Astrocyte of the hippocampus (primary cell): ENCODE results near the gene HIKESHI.
A peak's percentile ranks its signal among the peaks of the same experiment; 100 is the strongest.
"Not testable (repeated sequence)": the region's sequence is repeated elsewhere in the genome, so short reads cannot be mapped to it uniquely, and the experiment has no call there.

Source experiments
- DNase-seq: peaks from one replicate; pipeline ENCODE4 v3.0.0; 2011; ENCODE audit warnings: low read depth, low spot score

The HIKESHI gene

DNA sequence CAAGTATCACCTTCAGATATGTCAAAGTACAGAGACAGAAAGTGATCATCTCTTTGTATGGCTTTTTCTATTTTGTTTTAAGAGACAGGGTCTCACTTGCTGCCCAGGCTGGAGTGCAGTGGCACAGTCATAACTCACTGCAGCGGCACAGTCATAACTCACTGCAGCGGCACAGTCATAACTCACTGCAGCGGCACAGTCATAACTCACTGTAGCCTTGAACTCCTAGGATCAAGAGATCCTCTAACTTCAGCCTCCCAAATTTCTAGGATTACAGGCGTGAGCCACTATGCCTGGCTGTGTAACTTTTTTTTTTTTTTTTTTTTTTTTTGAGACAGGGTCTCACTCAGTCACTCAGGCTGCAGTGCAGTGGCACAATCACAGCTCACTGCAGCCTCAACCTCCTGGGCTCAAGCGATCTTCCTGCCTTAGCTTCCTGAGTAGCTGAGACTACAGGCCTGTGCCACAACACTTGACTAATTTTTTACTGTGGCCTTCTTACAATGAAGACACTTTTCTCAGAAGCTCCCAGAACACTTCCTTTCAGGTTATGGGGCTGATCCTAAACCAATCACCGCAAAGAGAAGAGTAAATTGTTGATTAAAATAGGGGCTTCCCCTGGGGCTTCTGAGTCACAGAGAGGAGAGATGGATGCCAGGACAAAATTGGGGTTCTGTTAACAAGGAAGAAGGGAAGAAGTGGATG lies 9.0 kb upstream of the HIKESHI start:
- DNase-seq: no peak

DNA sequence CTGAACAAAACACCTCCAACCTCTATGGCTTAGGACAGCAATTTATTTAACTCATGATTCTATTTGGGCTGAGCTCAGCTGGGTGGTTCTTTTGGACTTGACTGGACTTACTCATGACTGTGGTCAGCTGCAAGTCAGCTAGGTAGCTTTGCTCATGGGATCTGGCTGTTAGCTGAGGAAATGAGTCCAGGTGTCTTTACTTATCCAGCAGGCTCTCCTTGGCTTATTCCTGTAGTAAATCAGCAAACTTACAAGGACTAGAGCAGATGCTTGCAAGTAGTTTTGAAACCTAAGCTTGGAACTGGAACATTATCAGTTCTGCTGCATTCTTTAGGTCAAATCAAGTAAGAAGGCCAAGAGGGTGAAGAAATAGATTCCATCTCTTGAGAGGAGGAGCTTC lies 8.0 kb upstream of the HIKESHI start:
- DNase-seq: no peak

DNA sequence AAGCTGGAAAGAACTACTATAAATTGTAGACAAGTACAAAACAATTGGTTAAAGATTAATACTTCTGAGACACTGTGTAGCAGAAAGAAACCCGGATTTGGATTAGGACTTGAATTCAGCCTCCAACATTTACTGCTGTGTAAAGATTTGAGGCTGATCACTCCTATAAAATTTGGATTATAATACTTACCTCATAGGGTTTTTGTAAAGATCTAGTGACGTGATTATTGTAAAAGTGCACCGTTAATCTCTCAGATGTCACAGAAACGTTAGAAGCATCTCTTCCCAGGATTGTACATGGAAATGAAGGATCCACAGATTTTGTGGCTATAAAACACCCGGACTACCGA lies 323 bp upstream of the HIKESHI start:
- DNase-seq: no peak

DNA sequence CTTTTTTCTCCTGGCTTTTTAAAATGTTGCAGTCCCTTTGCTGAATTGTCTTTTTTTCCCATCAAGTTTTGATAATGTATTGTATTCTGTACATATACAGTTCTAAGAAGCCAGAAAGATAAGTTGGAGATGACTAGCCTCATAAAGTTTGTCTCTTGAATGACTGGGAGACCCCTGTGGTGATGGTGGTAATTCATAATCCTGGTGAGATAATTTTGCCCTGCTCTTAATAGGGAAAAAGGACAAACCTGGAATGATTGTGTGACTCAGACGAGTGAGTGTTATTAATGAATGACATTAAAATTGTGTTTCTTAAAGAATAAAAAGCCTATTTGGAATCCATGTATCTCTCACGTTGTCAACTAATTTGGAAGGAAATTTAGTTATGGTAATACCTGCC lies 1.2 kb downstream of the HIKESHI start:
- DNase-seq: no peak

DNA sequence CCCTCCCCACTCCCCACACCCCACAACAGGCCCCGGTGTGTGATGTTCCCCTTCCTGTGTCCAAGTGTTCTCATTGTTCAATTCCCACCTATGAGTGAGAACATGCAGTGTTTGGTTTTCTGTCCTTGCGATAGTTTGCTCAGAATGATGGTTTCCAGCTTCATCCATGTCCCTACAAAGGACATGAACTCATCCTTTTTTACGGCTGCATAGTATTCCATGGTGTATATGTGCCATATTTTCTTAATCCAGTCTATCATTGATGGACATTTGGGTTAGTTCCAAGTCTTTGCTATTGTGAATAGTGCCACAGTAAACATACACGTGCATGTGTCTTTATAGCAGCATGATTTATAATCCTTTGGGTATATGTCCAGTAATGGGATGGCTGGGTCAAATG lies 6.7 kb downstream of the HIKESHI start:
- DNase-seq: not testable (repeated sequence)

DNA sequence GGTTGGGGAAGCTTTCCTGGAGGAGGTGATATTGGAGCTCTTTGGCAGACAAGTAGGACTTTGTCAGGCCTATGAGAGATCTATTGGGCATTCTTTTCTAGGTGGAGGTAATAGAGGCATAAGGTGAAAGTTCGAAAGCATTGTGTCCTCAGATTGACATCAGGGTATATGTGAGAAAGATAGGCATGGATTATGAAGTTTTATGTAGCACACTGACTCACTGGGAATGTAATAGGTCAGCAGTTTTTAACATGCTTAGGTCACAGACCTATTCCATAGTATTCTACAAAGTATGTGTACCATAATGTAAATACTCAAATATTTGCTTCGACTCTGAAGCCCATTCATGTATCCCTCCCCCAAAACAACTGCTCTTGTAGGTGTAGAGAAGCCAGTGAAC lies 11.8 kb downstream of the HIKESHI start:
- no peak for DNase-seq

DNA sequence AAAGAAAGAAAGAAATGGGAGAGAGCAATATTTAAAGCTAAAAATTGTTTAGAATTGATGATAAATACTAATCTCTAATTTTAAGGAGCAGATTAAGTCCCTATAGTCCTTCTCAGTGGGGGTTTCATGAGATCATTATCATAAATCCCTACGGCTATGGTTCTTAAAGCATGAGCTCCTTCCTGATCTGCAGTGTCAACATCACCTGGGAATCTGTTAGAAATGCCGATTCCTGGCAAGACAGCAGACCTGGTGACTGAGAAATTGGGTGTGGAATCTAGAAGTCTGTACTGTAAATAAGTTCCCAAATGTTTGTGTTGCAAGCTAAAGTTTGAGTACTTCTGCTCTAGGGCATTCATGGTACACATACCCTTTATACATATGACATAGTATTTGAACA lies 12.6 kb downstream of the HIKESHI start:
- no peak for DNase-seq

DNA sequence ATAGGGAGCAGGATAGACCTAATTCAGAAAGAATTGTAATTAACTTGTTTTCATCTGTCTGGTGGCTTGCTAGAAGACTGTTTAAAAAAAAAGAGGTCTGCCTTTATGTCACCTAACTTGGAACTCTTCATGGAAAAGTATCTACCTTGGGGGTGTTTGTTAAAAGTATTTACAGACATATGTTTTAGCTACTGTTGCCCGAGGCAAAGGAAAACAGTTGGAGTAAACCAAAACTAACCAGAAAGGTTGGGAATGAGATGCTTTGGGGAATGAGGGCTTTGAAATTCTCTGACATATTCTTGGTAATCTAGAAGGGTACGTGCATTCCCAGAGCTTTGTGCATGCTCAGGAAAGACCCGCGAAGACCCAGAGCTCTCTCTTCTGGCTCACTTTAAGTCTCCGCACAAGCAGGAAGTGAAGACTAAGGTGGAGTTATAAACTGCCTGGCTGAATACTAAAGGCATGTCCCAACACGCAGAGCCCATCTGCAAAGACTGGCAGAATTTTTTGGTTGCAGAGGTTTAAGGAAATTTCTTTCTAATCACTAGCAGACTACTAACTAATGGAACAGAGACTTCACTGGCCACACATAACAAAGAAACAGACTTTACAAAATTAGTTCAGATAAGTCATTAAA lies 33.2 kb downstream of the HIKESHI start:
- DNase-seq: no peak

DNA sequence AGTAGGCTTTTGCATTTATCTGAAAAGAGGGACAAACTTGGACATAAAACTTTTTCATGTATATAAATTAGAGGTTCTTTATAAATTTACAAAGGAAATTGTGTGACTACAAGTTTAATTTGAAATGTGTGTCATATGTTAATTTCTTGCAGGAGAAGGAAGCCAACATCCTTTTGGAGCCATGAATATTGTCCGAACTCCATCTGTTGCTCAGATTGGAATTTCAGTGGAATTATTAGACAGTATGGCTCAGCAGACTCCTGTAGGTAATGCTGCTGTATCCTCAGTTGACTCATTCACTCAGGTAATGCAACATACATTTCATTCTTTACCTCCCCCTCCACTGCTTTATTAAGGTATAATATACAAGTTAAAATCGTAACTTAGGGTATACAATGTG lies 35.2 kb downstream of the HIKESHI start:
- DNase-seq: no peak

DNA sequence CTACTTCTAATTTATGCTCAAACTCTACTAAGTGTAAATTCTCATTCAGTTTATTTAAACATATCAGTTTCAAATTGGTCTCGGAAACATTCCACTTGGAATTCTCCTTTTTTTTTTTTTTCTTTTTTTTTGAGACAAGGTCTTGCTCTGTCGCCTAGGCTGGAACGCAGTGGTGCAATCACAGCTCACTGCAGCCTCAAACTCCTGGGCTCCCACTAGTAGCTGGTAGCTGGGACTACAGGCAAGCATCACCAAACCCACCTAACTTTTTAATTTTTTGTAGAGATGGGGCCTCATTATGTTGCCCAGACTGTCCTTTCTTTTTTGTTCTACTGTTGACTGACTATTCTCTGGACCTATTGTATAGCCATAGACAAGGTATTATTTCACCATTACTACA lies 39.3 kb downstream of the HIKESHI start:
- no peak for DNase-seq

DNA sequence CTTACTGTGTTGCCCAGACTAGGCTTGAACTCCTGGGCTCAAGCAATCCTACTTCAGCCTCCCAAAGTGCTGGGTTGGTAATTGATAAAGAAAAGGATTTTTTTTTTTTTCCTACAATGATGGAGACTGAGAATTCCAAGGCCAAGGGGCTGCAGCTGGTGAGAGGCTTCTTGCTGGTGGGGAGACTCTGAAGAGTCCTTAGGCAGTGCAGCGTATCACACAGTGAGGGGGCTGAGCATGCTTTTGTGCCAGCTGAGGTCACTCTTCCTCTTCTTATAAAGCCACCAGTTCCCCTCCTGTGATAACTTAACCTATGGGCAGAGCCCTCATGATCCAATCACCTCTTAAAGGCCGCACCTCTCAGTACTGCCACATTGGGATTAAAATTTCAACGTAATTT lies 44.5 kb downstream of the HIKESHI start:
- no peak for DNase-seq

DNA sequence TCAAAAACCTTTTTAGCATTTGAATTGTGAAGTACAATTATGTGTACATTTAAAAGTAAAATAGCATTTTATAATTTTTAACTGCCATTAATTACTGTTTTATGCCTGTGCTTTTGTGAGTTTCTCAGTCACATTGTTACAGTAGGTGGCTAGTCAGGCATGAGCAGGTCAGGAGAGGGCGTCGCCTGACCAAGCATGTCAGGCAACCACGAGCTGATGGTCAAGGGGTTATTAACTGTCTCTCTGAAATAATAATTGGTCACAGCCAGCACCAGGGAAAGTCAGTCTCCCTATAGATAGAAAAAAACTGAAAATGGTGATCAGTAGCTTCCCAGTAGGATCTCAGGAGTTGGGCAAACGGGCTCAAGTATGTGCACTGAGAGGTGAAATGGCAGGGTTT lies 53.2 kb downstream of the HIKESHI start:
- DNase-seq: no peak

DNA sequence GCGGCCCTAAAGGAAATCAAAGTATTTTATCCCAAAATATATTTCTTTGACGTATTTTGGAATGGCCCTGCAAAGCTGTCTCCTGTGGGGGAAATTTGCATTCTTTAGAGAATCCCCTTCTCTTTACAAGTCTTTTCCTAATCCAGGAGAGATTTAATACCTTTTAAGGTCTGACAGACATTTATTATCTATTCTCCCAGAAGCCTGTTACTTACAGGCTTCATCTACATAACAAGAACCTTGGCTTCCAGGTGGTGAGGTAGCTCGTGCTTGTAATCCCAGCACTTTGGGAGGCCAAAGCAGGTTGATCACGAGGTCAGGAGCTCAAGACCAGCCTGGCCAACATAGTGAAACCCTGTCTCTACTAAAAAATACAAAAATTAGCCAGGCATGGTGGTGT lies 55.4 kb downstream of the HIKESHI start:
- DNase-seq: not testable (repeated sequence)

DNA sequence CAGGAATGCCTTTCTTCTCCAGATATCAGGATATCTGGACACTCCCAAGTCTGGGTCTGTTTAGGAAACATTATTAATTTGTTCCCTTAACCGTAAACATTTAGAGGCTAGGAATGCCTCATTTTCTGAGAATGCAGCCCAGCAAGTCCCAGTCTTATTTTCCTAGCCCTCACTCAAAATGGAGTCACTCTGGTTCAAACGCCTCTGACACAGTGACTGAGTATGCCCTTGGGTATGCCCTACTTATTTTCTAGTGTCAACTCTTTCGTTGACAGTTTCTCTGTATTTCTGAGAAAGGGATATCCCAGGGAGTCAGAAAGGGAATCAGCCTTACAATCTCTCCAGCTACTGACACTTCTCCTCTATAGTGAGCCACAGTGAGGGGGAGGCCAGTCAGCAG lies 56.7 kb downstream of the HIKESHI start:
- DNase-seq: no peak

DNA sequence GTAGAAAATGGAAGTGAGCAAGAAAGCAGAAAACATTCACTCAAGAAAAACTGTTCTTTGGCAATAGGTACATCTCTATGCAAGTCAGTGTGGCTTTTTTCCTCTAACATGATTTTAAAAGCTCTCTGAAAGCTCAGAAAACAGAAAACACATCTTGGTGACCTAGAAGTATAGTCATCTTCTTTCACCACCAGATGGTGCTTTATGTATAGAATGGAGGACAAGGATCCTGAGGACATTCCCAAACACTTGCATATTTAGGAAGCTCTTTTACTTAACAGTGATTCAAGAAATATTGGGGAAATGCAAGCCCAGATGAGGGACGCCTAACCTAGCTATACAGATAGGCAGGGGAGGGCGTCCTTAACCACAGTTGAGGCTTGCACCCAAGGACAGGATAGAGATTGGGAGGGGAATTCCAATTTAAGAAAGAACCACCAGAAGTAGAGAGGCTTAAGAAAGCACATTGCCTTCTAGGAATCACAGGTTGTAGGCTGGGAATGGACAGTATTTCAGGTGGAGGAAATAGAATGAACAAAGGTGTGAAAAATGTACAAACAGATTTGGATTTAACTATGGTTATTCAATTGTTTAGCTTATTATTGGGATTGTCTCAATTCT lies 58.8 kb downstream of the HIKESHI start:
- peak; percentile 31 for DNase-seq

DNA sequence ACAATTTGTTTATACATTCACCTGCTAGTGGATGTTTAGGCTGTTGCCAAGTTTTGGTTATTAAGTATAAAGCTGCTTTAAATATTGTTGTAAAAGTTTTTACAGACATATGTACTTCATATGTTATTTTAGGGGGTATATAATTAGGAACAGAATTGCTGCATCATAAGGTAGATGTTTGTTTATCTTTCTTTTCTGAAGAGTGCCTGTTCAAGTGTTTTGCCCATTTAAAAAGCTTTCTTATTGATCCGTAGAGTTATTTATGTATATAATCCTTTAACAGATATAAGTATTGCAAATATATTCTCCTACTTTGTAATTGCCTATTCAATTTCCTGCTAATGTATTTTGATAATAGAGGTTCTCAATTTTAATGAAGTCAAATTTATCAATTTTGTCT lies 61.4 kb downstream of the HIKESHI start:
- no peak for DNase-seq

DNA sequence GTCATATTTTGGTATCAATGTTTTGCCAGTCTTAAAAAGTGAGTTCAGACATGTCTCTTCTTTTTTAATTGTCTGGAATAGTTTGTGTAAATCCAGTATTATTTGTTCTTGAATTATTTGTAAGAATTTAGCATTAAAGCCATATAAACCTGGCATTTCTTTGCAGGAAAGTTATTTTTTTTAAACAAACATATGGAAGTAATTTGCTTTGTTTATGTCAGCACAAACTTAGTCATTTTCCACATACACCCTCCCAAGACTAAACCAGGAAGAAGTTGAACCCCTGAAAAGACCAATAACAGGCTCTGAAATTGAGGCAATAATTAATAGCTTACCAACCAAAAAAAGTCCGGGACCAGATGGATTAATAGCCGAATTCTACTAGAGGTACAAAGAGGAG lies 63.5 kb downstream of the HIKESHI start:
- no peak for DNase-seq

DNA sequence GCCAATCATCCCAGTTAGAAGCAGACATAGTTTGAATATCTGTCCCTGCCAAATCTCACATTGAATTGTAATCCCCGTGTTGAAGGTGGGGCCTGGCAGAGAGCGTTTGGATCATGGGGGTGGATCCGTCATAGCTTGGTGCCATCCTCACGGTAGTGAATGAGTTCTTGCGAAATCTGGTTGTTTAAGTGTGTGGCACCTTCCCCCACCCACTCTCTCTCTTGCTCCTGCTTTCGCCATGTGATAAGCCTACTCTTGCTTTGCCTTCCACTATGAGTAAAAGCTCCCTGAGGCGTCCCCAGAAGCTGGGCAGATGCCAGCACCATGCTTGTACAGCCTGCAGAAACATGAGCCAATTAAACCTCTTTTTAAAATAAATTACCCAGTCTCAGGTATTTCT lies 67.6 kb downstream of the HIKESHI start:
- DNase-seq: no peak

DNA sequence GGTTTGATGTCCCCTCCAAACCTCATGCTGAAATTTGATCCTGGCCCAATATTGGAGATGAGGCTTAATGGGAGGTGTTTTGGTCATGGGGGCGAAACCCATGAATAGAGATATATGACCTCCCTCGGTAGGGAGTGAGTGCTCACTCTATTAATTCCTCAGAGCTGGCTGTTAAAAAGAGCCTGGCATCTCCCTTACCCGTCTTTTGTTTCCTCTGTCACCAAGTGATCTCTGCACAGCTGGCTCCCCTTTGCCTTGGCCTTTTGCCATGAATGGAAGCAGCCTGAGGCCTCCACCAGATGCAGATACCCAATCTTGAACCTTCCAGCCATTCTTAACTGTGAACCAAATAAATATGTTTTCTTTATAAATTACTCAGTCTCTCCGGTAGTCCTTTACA lies 68.1 kb downstream of the HIKESHI start:
- DNase-seq: no peak

DNA sequence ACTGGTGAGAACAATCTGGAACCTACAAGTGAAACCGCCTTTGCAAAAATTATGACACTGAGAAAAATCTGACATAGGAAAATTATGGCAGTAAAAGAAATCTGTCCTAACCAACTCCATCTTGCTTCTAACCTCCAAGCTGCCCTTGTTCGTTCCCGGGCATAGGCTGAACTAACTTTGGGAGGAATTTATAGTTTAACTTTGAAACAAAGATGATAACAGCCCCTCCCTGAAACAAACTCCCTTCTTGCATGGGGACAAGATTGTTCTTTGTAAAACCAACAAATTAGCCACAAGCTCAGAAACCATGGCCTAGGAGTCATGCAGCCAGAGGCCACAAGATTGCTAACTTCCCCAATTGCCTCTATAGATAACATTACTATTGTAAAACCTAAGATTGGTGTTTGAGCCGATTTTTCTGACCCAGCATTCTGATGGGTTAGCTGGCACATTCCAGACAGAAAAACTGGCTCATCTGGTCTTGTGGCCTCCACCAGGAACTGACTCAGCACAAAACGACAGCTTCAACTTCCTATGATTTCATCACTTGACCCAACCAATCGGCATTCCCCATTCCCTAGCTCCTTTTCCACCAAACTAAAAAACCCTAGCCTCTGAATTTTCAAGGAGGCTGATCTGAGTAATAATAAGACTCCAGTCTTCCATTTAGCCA lies 69.0 kb downstream of the HIKESHI start:
- DNase-seq: peak; percentile 56

DNA sequence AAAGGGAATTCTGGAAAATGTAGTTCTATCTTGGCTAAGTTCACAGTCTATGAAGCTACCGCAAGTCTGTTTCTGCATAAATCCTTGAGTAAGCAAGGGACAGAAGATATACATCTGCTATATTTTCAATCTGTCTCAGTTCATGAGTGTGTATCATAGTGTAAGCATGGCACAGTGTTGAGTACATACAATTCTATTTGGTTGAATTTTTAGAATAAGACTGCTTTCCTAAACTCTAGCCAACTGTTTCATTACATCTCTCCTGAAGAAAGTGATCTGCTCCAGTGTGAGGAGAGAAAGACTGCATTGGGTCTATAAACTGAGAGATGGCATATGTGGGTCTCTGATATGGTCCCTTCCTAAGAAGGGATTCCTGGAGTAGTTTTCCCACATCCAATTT lies 70.0 kb downstream of the HIKESHI start:
- no peak for DNase-seq

DNA sequence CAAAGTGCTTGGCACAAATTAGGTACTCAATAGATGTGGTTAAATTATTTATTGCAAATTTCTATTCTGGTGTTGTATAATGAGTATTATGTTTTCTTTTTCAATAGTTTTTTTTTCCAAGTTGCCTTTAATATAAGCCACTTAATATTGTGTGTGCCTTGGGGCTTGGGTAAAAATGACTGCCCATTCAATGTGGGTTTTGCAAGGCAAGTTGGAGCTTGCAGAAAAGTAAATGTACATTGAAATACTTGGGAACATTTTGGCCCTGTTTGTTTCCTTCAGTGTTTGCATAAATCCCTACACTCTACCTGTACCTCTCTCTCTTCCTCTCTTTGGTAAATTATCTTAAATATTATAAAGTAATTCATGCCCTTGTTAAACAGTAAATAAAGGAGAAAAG lies 70.5 kb downstream of the HIKESHI start:
- no peak for DNase-seq

DNA sequence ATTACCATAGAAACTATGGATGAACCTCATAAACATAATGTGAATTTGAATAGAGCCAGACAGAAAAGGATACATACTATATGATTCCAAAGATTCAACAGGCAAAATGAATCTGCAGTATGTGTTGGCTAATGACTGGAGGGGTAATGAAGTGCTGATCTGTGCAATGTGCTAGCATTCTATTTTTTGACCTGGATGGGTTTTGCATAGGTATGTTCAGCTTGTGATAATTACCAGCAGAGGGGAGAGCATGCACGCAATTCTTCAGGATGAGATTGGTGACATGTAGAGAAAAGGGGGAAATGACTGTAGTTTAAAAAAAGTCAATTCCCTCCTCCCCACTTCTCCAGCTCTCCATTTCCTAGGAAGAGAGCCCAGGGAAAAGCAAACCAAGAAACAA lies 72.0 kb downstream of the HIKESHI start:
- DNase-seq: no peak
